Breast epithelium (tissue), 3 donors: Measurements from ENCODE around the gene TRPC4AP.

Experiments used
- POLR2AphosphoS5 ChIP-seq, 3 donors: sonication (generic); formaldehyde crosslinking; IDR thresholded peaks; one replicate each; pipeline ENCODE4 v1.6.1; 2017; ENCODE audit warnings: antibody characterized with exemption in 3 of 3
- TF ChIP-seq, protein P1 (sequence below), 3 donors: fragments of 450-650 bp; IDR thresholded peaks; one replicate each; pipeline ENCODE4 v1.5.1; 2016 to 2017; ENCODE audit warnings: antibody characterized with exemption in 3 of 3, mild to moderate bottlenecking in 3 of 3, moderate library complexity in 3 of 3

DNA sequence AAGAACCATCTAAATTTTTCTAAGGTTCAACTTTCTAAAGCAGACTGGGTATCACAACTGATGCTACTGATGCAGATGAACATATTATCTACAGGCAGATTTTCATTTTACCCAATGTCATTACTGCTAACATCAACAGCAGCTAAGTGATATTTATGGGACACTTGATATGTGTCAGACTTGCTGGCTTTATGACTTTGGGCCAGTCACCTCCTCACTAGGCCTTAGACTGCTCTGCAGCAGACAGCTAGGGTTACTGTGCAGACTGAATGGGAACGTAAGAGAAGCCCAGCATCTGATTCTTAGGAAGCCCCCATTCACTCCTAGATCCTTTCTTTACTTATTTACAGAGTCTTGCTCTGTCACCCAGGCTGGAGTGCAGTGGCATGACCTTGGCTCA, 70.8 kb downstream of the TRPC4AP start:
- TF ChIP-seq, protein P1, sequence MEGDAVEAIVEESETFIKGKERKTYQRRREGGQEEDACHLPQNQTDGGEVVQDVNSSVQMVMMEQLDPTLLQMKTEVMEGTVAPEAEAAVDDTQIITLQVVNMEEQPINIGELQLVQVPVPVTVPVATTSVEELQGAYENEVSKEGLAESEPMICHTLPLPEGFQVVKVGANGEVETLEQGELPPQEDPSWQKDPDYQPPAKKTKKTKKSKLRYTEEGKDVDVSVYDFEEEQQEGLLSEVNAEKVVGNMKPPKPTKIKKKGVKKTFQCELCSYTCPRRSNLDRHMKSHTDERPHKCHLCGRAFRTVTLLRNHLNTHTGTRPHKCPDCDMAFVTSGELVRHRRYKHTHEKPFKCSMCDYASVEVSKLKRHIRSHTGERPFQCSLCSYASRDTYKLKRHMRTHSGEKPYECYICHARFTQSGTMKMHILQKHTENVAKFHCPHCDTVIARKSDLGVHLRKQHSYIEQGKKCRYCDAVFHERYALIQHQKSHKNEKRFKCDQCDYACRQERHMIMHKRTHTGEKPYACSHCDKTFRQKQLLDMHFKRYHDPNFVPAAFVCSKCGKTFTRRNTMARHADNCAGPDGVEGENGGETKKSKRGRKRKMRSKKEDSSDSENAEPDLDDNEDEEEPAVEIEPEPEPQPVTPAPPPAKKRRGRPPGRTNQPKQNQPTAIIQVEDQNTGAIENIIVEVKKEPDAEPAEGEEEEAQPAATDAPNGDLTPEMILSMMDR (IDR thresholded peaks at IDR 0.05) = no peak
- TF ChIP-seq POLR2AphosphoS5 (IDR thresholded peaks at IDR 0.05) = no peak
